Large intestine (tissue), 3 donors: Measurements from ENCODE around the gene LGMN. TPM values are rescaled to one million over a fixed set of nuclear protein-coding genes. Genes with fewer than 3 reads are reported as not detected.

Source experiments
- DNase-seq, 2 donors: peaks; one replicate each; pipeline versions ENCODE4 v3.0.0 to v3.0.0-alpha.2; 2013
- H3K27ac ChIP-seq: one replicate; pipeline ENCODE4 v1.5.1; 2013; ENCODE audit warnings: low read length
- H3K27me3 ChIP-seq: 2 replicates; pipeline ENCODE4 v1.6.1; 2013; ENCODE audit warnings: low read length; ENCODE audit not compliant: control insufficient read depth, insufficient read depth
- H3K36me3 ChIP-seq: 2 replicates; pipeline ENCODE4 v1.6.1; 2013; ENCODE audit warnings: low read length; ENCODE audit not compliant: control insufficient read depth, insufficient read depth
- H3K4me1 ChIP-seq: one replicate; pipeline ENCODE4 v1.6.1; 2013; ENCODE audit warnings: low read length; ENCODE audit not compliant: control insufficient read depth, insufficient read depth
- H3K4me3 ChIP-seq: one replicate; pipeline ENCODE4 v1.5.1; 2013; ENCODE audit warnings: low read length
- H3K9me3 ChIP-seq: one replicate; pipeline ENCODE4 v1.6.1; 2013; ENCODE audit warnings: mild to moderate bottlenecking, low read depth, low read length, moderate library complexity; ENCODE audit not compliant: control insufficient read depth
- WGBS: methylation state at CpG from one replicate; pipeline ENCODE4 v1.1.5; 2013; ENCODE audit warnings: low lambda C conversion rate; ENCODE audit not compliant: insufficient coverage; 5-methylcytosine and 5-hydroxymethylcytosine counted together
- polyA plus RNA-seq: library from polyadenylated mRNA; unstranded; fragments of 120-200 nt; gene quantifications from one replicate; pipeline ENCODE4 v1.2.1, GENCODE V29; 2013

Gene LGMN
- polyA plus RNA-seq, 1 donor, result 269 TPM

DNA sequence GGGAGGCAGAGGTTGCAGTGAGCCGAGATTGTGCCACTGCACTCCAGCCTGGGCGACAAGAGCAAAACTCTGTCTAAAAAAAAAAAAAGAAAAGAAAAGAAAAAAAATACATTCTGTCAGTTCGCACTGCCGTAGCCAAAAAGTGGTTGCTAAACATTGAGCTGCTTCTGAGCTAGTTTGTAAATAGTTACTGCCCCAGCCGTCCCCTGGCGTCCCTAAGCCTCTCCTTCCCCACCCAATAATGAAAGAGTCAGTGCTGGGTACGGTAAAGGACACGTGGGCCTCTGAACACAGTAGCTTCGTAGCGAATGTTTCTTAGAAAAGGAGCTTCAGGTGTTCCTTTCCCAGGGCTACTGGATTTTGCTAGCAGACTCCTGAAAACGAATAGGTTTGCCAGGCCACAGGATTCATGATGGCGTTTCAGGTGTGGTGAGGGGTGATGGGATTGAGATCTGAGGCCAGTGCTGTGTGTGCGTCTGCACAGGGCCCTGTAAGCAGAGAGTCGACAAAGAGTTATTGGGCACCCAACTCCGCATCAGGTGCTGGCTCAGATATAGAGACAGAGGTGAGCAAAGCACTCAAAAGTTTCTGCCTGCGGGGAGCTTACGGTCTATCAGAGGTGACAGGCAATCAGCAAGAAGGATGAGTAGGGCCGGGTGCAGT is 94.1 kb downstream of the LGMN start:
- no peaks in the 10 kb centered on the region for H3K4me1 ChIP-seq
- H3K9me3 ChIP-seq, result no peaks in the 10 kb centered on the region
- H3K27me3 ChIP-seq, result no peaks in the 10 kb centered on the region
- peaks cover 32% of the 10 kb centered on the region for H3K36me3 ChIP-seq
- no peak overlapping the region for H3K27ac ChIP-seq
- WGBS, result 100% methylated on average over 1 of the region's 18 CpGs
- DNase-seq, result no peak
- no peak overlapping the region for H3K4me3 ChIP-seq

Other genes starting within 250 kb of the LGMN start
- 15.6 TPM for gene RIN3, start 234.8 kb downstream of the LGMN start, polyA plus RNA-seq
- gene GOLGA5, start 45.7 kb upstream of the LGMN start, polyA plus RNA-seq, result 37.5 TPM
- gene CHGA, start 174.5 kb upstream of the LGMN start, polyA plus RNA-seq, result 708 TPM